Stimulated activated CD4-positive, alpha-beta T cell treated with anti-CD3 and anti-CD28 coated beads, Interleukin-2, amount 100 ng/mL, for 24 hours (primary cell): ENCODE data around the gene ZNF830.
"Not testable (repeated sequence)": the region's sequence is repeated elsewhere in the genome, so short reads cannot be mapped to it uniquely, and the experiment has no call there.

ENCODE experiments used
- DNase-seq, 2 donors: peaks; one replicate each; pipeline ENCODE4 v3.0.0-alpha.2; 2020

ZNF830 gene

DNA sequence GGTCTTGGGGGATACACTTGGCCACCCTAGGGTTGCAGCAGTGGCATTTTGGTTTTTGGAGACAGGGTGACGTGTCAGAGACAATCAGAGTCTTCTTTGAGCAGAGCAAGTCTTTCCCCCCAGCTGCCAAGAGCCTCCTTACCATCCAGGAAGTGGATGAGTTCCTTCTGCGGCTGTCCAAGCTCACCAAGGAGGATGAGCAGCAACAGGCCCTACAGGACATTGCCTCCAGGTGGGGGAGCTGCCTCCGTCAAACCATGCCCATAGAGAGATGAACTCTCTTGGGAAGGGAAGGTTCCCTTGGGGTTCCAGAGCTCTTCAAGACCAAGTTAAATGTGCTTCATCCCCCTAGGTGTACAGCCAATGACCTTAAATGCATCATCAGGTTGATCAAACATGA, 30.3 kb downstream of the ZNF830 start:
- no peak for DNase-seq

DNA sequence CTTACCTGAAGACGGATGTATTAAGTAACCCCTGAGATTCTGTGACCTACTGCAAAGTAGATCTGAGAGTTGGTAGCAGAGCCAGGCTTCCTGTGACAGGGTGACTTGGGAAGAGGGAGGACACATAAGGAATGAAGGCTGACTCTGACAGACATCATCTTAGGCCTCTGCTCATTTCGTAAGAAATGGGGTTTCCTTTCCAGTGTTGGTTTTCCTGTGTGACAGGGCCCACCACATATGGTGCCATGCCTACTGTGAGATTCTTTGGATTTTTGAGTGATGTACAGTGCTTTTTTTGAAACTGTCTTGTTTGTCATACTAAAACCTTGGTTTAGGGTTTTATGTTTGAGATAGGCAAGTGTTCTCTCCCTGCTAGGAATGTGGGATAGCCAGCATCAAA, 31.7 kb downstream of the ZNF830 start:
- no peak for DNase-seq

DNA sequence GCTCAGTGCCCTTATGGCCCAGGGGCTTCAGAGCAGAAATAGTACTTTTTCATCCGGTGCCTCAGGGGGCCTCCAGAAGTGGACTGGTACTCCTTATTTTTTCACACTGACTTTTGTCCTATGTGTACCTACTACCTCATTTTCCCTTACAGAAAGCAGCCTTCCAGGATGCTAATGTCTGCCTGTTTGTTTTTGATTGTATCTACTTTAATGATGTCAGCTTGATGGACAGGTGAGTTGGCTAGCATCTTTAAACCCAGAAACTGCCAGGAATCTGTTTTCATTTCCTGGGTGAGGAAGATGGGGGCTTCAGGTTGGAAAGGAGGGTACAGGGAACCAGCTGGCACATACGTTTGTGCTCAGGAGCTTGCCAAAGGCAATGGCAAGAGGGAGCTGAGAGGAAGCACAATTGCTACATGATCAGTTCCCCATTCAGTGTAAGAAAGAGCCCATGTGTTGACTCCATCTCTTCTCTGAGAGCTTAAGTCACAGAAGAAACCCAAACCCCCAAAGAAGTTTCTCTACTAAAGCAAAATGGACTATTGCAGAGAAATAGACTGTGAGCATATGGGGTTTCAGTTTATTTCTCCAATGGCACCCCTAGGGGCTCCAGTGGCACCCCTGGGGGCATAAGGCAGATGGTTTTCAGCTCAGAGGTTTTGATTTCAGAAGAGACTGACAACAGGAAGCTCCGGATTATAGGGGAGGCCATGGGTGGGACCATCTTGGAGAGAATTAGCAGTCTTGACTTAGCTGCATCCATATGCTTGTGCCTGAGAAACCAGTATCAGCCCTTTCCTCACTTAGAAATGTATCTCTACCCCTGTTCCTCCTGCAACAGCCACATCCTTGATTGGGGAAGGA, 35.3 kb downstream of the ZNF830 start:
- DNase-seq: no peak

DNA sequence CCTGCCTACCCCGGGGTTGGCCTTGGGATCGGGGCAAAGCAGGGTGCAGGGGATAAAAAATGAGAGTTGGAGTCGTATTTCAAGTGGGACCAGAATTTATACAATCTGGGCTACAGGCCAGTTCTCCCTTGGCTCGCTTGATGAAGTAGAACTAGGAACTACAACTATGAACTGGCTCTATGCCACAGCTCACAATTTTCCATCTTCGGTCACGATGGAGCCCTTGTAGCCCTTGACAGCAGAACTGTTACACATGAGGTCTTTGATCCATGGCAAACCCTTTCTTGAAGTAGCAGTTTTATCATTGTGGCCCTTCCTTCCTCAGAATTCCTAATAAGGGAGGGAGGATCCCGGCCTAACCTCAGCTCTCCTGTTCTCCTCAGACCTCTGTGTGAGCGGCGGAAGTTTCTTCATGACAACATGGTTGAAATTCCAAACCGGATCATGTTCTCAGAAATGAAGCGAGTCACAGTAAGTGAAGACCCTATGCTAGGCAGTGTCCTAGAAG, 36.1 kb downstream of the ZNF830 start:
- no peak for DNase-seq

DNA sequence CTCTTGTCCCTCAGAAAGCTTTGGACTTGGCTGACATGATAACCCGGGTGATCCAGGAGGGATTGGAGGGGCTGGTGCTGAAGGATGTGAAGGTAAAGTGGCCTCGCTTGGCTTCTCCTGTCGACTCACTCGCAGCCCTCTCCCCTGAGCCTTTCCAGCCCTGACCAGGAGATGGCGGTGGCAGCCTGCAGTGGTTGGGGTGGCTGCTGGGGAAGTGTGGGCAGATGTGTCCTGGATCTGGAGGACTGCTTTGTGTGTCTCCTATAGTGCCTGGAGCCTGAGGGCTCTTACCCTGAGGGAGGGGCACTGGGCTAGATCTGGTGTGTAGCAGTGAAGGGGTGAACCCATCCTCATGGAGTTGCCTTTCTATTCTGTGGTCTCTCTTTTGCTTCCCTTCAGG, 36.9 kb downstream of the ZNF830 start:
- DNase-seq: peak; percentile 79 to 80

DNA sequence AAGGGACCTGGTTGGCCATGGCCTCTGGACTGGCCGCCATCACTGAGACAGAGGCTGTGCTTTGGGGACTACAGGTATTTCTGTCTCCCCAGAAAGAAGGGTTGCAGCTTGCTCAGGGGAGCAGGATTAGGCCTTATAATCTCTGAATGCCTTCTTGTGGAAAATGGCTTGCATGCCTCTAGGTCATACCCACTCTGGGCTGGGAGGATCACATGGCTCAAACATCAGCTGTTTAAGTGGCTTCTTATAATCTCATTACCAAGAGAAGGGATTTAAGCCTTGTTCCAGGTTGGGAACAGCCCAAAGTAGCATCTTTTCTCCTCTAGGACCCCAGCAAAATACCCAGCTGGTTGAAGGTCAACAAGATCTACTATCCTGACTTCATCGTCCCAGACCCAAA, 38.1 kb downstream of the ZNF830 start:
- DNase-seq: no peak

DNA sequence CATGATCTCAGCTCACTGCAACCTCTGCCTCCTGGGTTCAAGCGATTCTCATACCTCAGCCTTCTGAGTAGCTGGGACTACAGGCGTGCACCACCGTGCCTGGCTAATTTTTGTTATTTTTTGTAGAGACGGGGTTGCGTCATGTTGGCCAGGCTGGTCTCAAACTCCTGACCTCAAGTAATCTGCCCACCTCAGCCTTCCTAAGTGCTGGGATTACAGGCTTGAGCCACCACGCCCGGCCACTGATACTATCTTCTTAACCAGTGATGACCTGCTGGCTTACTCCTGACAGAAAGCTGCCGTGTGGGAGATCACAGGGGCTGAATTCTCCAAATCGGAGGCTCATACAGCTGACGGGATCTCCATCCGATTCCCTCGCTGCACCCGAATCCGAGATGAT, 39.6 kb downstream of the ZNF830 start:
- not testable (repeated sequence) for DNase-seq

DNA sequence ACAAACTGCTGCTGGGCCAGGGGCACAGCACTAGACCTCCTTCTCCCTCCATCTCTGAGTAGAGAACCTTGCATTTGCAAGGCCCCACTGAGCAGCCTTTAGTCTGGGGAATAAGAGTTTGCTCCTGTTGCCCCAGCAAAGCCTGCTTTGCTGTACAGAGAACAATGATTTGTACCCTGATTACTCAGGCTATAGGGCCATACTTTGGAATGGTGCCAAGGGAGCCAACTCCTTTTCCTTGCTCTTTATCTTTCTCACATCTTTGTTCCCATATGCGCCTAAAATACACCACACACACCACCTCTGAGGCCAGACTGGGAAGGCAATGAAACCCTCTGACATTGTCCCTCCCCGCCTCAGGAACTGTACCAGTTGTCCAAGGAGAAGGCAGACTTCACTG, 40.2 kb downstream of the ZNF830 start:
- DNase-seq: no peak

DNA sequence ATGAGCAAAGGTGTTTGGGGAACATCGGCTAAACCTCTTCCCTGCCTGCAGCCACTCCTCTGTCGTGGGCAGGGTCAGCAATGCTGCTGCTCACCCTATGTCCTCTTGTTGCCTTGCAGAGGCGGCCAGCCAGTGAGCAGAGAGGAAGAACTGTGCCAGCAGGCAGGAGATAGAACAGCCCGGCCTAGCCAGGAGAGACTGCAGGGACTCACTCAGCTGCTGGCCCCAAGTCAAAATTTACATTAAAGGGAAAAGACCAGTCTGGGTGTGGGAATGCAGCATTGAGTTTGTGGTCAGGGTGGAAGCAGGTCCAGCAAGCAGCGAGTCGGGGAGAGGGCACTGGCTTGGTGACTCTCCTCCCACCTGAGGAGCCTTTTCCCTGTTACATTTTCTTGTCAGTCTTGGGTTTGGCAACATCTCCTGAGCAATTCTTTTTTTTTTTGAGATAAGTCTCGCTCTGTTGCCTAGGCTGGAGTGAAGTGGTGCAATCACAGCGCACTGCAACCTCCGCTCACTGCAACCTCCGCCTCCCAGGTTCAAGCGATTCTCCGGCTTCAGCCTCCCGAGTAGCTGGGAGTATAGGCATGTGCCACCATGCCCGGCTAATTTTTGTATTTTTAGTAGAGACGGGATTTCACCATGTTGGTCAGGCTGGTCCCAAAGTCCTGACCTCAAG, 41.7 kb downstream of the ZNF830 start:
- DNase-seq: no peak

DNA sequence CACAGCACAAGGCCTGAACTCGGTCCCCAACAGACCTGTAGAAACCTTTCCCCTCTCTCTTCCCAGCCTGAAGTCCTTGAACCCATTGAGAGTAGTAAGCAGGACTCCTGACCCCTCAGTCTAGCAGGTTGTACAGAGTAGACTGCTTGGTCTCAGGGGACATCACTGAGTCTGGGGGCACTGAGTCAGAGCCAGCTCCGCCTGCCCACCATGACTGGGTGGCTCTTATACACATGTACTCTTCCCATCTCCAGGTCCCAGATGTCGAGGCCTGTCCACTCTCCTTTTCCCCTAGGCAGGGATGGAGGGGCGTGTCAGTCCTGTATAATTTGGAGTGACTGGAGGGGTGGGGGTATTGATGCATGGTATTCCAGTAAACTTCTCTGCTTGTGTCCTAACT, 42.4 kb downstream of the ZNF830 start:
- no peak for DNase-seq

DNA sequence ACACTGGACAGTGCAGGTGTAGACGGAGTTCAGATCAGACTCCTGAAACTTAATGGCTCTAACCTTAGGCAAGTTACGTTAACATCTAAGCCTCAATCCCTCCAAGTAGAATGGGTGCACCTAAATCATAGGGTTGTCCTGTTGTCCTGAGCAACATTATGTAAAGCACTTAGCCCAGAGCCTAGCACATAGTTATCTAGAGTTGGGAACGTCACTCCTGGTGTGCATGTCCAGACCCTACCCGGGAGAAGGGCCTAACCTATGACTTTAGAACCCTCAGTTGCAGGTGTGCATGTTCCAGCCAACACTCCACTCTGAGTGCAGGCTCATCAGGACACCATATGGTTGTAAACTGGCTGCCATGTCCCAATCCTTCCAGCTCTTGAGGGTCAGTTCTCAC, 45.0 kb downstream of the ZNF830 start:
- DNase-seq: no peak

DNA sequence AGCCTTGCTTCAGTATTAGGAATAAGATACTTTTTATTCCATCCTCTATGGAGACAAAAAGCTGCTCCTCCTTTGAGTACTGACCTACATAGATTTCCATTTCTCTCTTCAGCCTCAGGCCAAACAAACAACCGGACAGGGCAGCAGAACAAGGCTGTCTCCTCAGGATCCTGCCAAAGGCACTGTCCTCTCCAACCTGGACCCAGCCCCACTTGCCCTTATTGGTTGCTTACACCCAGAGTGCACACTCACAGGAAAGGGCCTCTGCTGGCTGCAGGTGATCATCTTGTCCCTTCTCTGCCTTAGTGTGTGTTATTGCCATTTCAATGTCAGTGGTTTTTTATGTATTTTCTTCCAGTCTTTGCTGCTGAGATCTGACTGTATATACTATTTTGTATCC, 45.6 kb downstream of the ZNF830 start:
- DNase-seq: no peak

DNA sequence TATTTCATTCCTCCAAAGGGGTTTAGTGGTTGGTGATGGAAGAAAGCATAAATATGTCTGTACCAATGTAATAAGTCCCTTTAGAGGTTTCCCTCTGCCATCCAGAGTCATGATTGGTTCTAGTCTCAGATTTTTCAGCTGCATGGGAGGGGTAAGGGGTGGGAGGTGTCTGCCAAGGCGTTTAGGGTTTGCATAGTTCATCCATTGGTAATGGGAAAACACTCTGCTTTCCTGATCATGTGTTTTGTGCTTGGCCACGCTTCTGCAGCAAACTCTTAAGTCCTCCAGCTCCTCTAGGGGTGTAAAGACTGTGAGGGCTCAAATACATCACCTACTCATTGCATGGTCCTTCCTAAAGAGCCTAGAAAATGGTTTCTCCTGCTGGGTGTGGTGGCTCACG, 48.8 kb downstream of the ZNF830 start:
- no peak for DNase-seq

DNA sequence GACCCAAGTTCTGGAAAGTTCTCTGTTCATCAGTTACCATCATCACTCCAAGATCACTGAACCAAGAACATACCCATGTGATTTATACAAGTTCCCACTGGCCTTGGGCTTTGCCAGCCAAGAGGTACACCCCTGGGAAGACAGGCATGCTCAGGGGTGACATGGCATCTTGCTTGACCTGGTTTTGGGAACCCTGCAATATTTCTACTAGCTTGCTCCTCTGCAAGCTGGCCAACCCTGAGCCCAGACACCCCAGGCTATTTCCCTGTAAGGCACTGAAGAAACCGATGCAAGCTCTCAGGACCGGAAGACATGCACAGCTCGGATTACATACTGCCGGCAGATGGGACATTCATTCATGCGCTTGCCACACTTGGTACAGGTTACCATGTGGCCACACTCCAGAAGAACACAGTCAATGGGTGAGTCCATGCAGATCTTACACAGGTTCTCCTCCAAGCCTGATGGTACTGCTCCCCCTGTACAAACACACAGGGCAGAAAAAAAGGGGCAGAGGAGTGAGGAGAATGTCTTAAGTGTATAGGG, 50.4 kb downstream of the ZNF830 start:
- DNase-seq: no peak
